ENCODE results near the gene CERS6. TPM values are rescaled to one million over a fixed set of nuclear protein-coding genes. Genes with fewer than 3 reads are reported as not detected.

The CERS6 gene
- total and polyA plus RNA-seq, 4 donors, result 4.2 to 20.4 (median 10.1) TPM

- no peak for DNase-seq (ENCODE audit: low spot score)
- H3K27ac ChIP-seq (ENCODE audit: low read depth in 1 of 2, low read length in 2 of 2), result no peak overlapping the region
- H3K27me3 ChIP-seq (ENCODE audit: control insufficient read depth in 4 of 4, insufficient read depth in 4 of 4, low read length in 3 of 4), result no peaks in the 10 kb centered on the region
- H3K4me1 ChIP-seq (ENCODE audit: control insufficient read depth in 4 of 4, insufficient read depth in 4 of 4, low read length in 3 of 4), result no peaks in the 10 kb centered on the region
- H3K4me3 ChIP-seq (ENCODE audit: low read depth in 1 of 3, low read length in 3 of 3), result no peak overlapping the region
- TF ChIP-seq GABPA (IDR thresholded peaks at IDR 0.05 in 1 of 2, conservative IDR thresholded peaks at IDR 0.05 in 1 of 2) (no peak), CTCF (IDR thresholded peaks at IDR 0.05; ENCODE audit: low read depth, low read length, missing input control) (no peak), FOXA2 (IDR thresholded peaks at IDR 0.05) (no peak), RAD21 (IDR thresholded peaks at IDR 0.05) (no peak), FOXA1 (IDR thresholded peaks at IDR 0.05) (no peak), HNF4A (conservative IDR thresholded peaks at IDR 0.05) (no peak), REST (IDR thresholded peaks at IDR 0.05) (no peak), NR2F2 (IDR thresholded peaks at IDR 0.05) (no peak), YY1 (IDR thresholded peaks at IDR 0.05) (no peak), TAF1 (conservative IDR thresholded peaks at IDR 0.05) (no peak), ATF3 (IDR thresholded peaks at IDR 0.05) (no peak), SP1 (IDR thresholded peaks at IDR 0.05) (no peak), EGR1 (IDR thresholded peaks at IDR 0.05; ENCODE audit: low read depth in 2 of 2) (no peak)
- no peak overlapping the region for H3K9ac ChIP-seq (ENCODE audit: low read depth in 1 of 2, low read length in 2 of 2)
- WGBS, result 78% methylated on average over 3 of the region's 3 CpGs
- no peaks in the 10 kb centered on the region for H3K36me3 ChIP-seq (ENCODE audit: control insufficient read depth in 4 of 4, insufficient read depth in 3 of 4, low read depth in 1 of 4, low read length in 3 of 4)
- no peaks in the 10 kb centered on the region for H3K9me3 ChIP-seq (ENCODE audit: control insufficient read depth in 4 of 4, low read length in 3 of 4)
Observed at GRCh38 chr2:168424971-168425370, 31.1 kb upstream of the CERS6 start.

GRCh38 chr2:168426861-168427260, 29.2 kb upstream of the CERS6 start:
- no peak overlapping the region for H3K9ac ChIP-seq (ENCODE audit: low read depth in 1 of 2, low read length in 2 of 2)
- no peaks in the 10 kb centered on the region for H3K4me1 ChIP-seq (ENCODE audit: control insufficient read depth in 4 of 4, insufficient read depth in 4 of 4, low read length in 3 of 4)
- H3K27ac ChIP-seq (ENCODE audit: low read depth in 1 of 2, low read length in 2 of 2), result no peak overlapping the region
- TF ChIP-seq REST (IDR thresholded peaks at IDR 0.05) (no peak), JUND (IDR thresholded peaks at IDR 0.05) (no peak), HNF4A (conservative IDR thresholded peaks at IDR 0.05) (no peak), RXRA (IDR thresholded peaks at IDR 0.05) (no peak), YY1 (IDR thresholded peaks at IDR 0.05) (no peak), TAF1 (conservative IDR thresholded peaks at IDR 0.05) (no peak), ATF3 (IDR thresholded peaks at IDR 0.05) (no peak), CTCF (IDR thresholded peaks at IDR 0.05; ENCODE audit: low read depth, low read length, missing input control) (no peak), MAX (IDR thresholded peaks at IDR 0.05) (no peak), FOXA2 (IDR thresholded peaks at IDR 0.05) (no peak), RAD21 (IDR thresholded peaks at IDR 0.05) (no peak), HNF4G (IDR thresholded peaks at IDR 0.05) (no peak), FOXA1 (IDR thresholded peaks at IDR 0.05) (no peak)
- H3K9me3 ChIP-seq (ENCODE audit: control insufficient read depth in 4 of 4, low read length in 3 of 4), result no peaks in the 10 kb centered on the region
- H3K36me3 ChIP-seq (ENCODE audit: control insufficient read depth in 4 of 4, insufficient read depth in 3 of 4, low read depth in 1 of 4, low read length in 3 of 4), result no peaks in the 10 kb centered on the region
- H3K27me3 ChIP-seq (ENCODE audit: control insufficient read depth in 4 of 4, insufficient read depth in 4 of 4, low read length in 3 of 4), result no peaks in the 10 kb centered on the region
- no peak overlapping the region for H3K4me3 ChIP-seq (ENCODE audit: low read depth in 1 of 3, low read length in 3 of 3)
- no peak for DNase-seq (ENCODE audit: low spot score)
- WGBS, result 94% methylated on average over 2 of the region's 2 CpGs

All from liver (tissue), 9 donors.